HL-60 (cell line): ENCODE data around the gene HS3ST4.

Experiments used
- DNase-seq, 2 experiments: peaks; one replicate each; pipeline ENCODE4 v3.0.0-alpha.2; 2010 to 2020; ENCODE audit warnings: low read depth in 1 of 2, low spot score in 1 of 2
- H3K27ac ChIP-seq: fragments of 250-450 bp; sonication (Bioruptor Pico); replicated peaks from 2 replicates; pipeline ENCODE4 v1.5.1; 2020; ENCODE audit warnings: mild to moderate bottlenecking, moderate library complexity
- H3K27me3 ChIP-seq: fragments of 250-450 bp; sonication (Bioruptor Pico); 2 replicates; pipeline ENCODE4 v1.5.1; 2021; ENCODE audit warnings: mild to moderate bottlenecking, moderate library complexity; ENCODE audit not compliant: insufficient read depth, poor library complexity, severe bottlenecking
- H3K4me3 ChIP-seq: replicated peaks from 2 replicates; pipeline ENCODE4 v1.5.1; 2011; ENCODE audit warnings: mild to moderate bottlenecking, control low read depth, low read length; ENCODE audit not compliant: insufficient read depth
- CTCF ChIP-seq: IDR thresholded peaks from one replicate; pipeline ENCODE4 v1.5.1; 2011; ENCODE audit warnings: low read length, control low read depth, inconsistent platforms; ENCODE audit not compliant: insufficient read depth
- GABPA ChIP-seq: IDR thresholded peaks from 2 replicates; pipeline ENCODE4 v1.6.1; 2012; ENCODE audit warnings: low read depth
- POLR2AphosphoS5 ChIP-seq: IDR thresholded peaks from 2 replicates; pipeline ENCODE4 v1.6.1; 2012; ENCODE audit warnings: low read depth
- REST ChIP-seq: IDR thresholded peaks from 2 replicates; pipeline ENCODE4 v1.6.1; 2012; ENCODE audit warnings: low read depth; ENCODE audit not compliant: insufficient replicate concordance
- SPI1 ChIP-seq: IDR thresholded peaks from 2 replicates; pipeline ENCODE4 v1.6.1; 2012; ENCODE audit warnings: low read depth, mild to moderate bottlenecking, borderline replicate concordance
- long read RNA-seq: library from polyadenylated mRNA; unstranded; transcript quantifications from one replicate; pipeline ENCODE4 v2.0.0, GENCODE V29; 2020

The HS3ST4 gene
- long read RNA-seq, partial matches to known transcripts: 0 of 1 reads
- long read RNA-seq, other reads (novel, unspliced or antisense): 1 of 1 reads

GRCh38 chr16:25691519-25692091 is at the start of gene HS3ST4:
TSS of gene HS3ST4 (plus strand) at chr16:25691959.
- H3K27ac ChIP-seq: no peak within 1 kb of the TSS
- no peak for DNase-seq
- TF ChIP-seq SPI1 (peak; percentile 37; the same call in 1 of the 2 replicates), CTCF (no peak)
- H3K27me3 ChIP-seq: peaks cover 37% of the 10 kb centered on the region
- H3K4me3 ChIP-seq: no peak within 1 kb of the TSS

GRCh38 chr16:25643633-25644032 is 48.1 kb upstream of the HS3ST4 start:
- TF ChIP-seq CTCF (no peak), GABPA (no peak), POLR2AphosphoS5 (no peak), REST (no peak), SPI1 (no peak)
- no peaks in the 10 kb centered on the region for H3K27me3 ChIP-seq
- no peak for DNase-seq
- H3K27ac ChIP-seq: no peak overlapping the region
- H3K4me3 ChIP-seq: no peak overlapping the region

- Histone ChIP-seq H3K4me3 (no peak overlapping the region), H3K27me3 (no peaks in the 10 kb centered on the region), H3K27ac (no peak overlapping the region)
- TF ChIP-seq SPI1 (no peak), GABPA (no peak), REST (no peak), CTCF (no peak), POLR2AphosphoS5 (no peak)
- no peak for DNase-seq
Observed at GRCh38 chr16:25656639-25657038, 35.1 kb upstream of the HS3ST4 start.

- TF ChIP-seq REST (no peak), GABPA (no peak), SPI1 (no peak), POLR2AphosphoS5 (no peak), CTCF (no peak)
- no peak for DNase-seq
- Histone ChIP-seq H3K4me3 (no peak overlapping the region), H3K27ac (no peak overlapping the region), H3K27me3 (no peaks in the 10 kb centered on the region)
Observed at GRCh38 chr16:25676820-25677219, 14.9 kb upstream of the HS3ST4 start.
